ENCODE data around the gene SUMO4. TPM values are rescaled to one million over a fixed set of nuclear protein-coding genes. Genes with fewer than 3 reads are reported as not detected.

SUMO4 gene
- total and polyA plus RNA-seq, 2 of the 4 experiments (the other 2 are of a cell fraction): 2.2 TPM; not detected in 1

DNA sequence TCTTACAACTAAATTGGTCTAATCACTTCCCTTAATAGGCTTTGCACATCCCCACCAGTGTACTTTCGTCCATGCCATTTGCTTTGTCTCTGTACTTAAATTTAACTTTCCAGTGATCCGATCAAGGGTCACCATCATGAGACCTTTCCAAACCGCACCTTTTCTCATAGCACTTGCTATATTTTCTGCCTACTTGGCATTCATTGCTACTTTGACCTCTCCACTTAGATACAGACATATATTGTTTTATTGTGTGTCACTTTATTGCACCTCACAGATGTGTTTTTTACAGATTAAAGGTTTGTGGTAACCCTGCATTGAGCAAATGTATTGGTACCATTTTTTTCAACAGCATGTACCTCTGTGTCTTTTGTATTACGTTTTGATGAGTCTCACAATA lies 14.8 kb downstream of the SUMO4 start:
- no peak for TF ChIP-seq RFX5 (IDR thresholded peaks at IDR 0.05; ENCODE audit: low read depth, low read length)
- no peak for TF ChIP-seq SMC3 (IDR thresholded peaks at IDR 0.05; ENCODE audit: low read depth, low read length)
- TF ChIP-seq MAFK (IDR thresholded peaks at IDR 0.05; ENCODE audit: low read depth, low read length): no peak
- no peak for TF ChIP-seq MAZ (IDR thresholded peaks at IDR 0.05; ENCODE audit: borderline replicate concordance, low read depth, low read length)
- no peak for TF ChIP-seq NFE2L2 (IDR thresholded peaks at IDR 0.05; ENCODE audit: low read depth, low read length)
- TF ChIP-seq MXI1 (IDR thresholded peaks at IDR 0.05; ENCODE audit: borderline replicate concordance, low read depth, low read length): no peak
- no peak for TF ChIP-seq CEBPB (IDR thresholded peaks at IDR 0.05; ENCODE audit: low read depth, low read length)
- TF ChIP-seq, protein P1, sequence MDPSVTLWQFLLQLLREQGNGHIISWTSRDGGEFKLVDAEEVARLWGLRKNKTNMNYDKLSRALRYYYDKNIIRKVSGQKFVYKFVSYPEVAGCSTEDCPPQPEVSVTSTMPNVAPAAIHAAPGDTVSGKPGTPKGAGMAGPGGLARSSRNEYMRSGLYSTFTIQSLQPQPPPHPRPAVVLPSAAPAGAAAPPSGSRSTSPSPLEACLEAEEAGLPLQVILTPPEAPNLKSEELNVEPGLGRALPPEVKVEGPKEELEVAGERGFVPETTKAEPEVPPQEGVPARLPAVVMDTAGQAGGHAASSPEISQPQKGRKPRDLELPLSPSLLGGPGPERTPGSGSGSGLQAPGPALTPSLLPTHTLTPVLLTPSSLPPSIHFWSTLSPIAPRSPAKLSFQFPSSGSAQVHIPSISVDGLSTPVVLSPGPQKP (IDR thresholded peaks at IDR 0.05; ENCODE audit: borderline replicate concordance, low read depth, low read length): no peak
- no peak for TF ChIP-seq CHD1 (IDR thresholded peaks at IDR 0.05; ENCODE audit: low read depth, low read length)
- TF ChIP-seq, protein P2, sequence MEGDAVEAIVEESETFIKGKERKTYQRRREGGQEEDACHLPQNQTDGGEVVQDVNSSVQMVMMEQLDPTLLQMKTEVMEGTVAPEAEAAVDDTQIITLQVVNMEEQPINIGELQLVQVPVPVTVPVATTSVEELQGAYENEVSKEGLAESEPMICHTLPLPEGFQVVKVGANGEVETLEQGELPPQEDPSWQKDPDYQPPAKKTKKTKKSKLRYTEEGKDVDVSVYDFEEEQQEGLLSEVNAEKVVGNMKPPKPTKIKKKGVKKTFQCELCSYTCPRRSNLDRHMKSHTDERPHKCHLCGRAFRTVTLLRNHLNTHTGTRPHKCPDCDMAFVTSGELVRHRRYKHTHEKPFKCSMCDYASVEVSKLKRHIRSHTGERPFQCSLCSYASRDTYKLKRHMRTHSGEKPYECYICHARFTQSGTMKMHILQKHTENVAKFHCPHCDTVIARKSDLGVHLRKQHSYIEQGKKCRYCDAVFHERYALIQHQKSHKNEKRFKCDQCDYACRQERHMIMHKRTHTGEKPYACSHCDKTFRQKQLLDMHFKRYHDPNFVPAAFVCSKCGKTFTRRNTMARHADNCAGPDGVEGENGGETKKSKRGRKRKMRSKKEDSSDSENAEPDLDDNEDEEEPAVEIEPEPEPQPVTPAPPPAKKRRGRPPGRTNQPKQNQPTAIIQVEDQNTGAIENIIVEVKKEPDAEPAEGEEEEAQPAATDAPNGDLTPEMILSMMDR (conservative IDR thresholded peaks at IDR 0.05; ENCODE audit: low read depth, low read length): no peak
- no peak for TF ChIP-seq FOS (IDR thresholded peaks at IDR 0.05; ENCODE audit: low read depth, low read length)
- no peak for TF ChIP-seq BHLHE40 (IDR thresholded peaks at IDR 0.05; ENCODE audit: low read depth, low read length)
- no peak overlapping the region for H3K4me3 ChIP-seq (ENCODE audit: insufficient read depth, low read depth, low read length)
- ChIA-PET CTCF (no interaction called here), POLR2A (ENCODE audit: unreplicated experiment) (no interaction called here)
- DNase-seq (no peak), ATAC-seq (ENCODE audit: low read depth) (no peak)
- no peaks in the 10 kb centered on the region; a peak in 1 of 4 replicates for H3K79me1 ChIP-seq (ENCODE audit: low read depth in 1 of 2, low read length in 2 of 2)
- no peak overlapping the region for H2BK5ac ChIP-seq (ENCODE audit: low read depth, low read length, poor library complexity, severe bottlenecking)
- H2BK20ac ChIP-seq (ENCODE audit: low read depth, low read length): no peak overlapping the region
- no peak overlapping the region for H3K4ac ChIP-seq (ENCODE audit: low read depth, low read length)
- in situ Hi-C loops (cut with MboI; ENCODE audit: low sequenced_read_pairs) (no loop called here), intact Hi-C loops (cut with micrococcal nuclease) (no loop called here), dilution Hi-C loops (cut with HindIII; ENCODE audit: low sequenced_read_pairs, unreplicated experiment) (no loop called here)
- no peaks in the 10 kb centered on the region for H3K9me3 ChIP-seq (ENCODE audit: control insufficient read depth, insufficient read depth, low read length)
- no peak overlapping the region for H2BK15ac ChIP-seq (ENCODE audit: low read depth, low read length)
- H2AK9ac ChIP-seq (replicated peaks; ENCODE audit: low read depth, low read length, poor library complexity): no peak overlapping the region
- no peak overlapping the region for H3K14ac ChIP-seq (replicated peaks; ENCODE audit: low read depth, low read length)
- 100% methylated on average over 2 of the region's 4 CpGs; no CpG with 5 or more reads in 1 of the 2 experiments for WGBS, 2 experiments (ENCODE audit: extremely low coverage in 2 of 2, insufficient read length in 1 of 2)
- H2BK120ac ChIP-seq (ENCODE audit: low read depth, low read length): no peak overlapping the region
- no peak overlapping the region for H4K91ac ChIP-seq (ENCODE audit: insufficient read depth, low read depth, low read length)
- no peaks in the 10 kb centered on the region for H4K20me1 ChIP-seq (ENCODE audit: insufficient read depth, low read length)
- peaks cover 2% of the 10 kb centered on the region; the same call in 1 of the 2 replicates for H3K36me3 ChIP-seq (ENCODE audit: control insufficient read depth, insufficient read depth, low read length)
- no peaks in the 10 kb centered on the region for H3K9me1 ChIP-seq (ENCODE audit: insufficient read depth, low read length)
- BruUV-seq (replicated peaks): no TSS peak
- no peak overlapping the region for H3K9ac ChIP-seq (ENCODE audit: low read depth, low read length)
- no peak overlapping the region for H4K8ac ChIP-seq (ENCODE audit: low read depth in 2 of 2, low read length in 2 of 2)
- H3K27ac ChIP-seq (ENCODE audit: insufficient read depth, low read length): no peak overlapping the region
- no peaks in the 10 kb centered on the region for H3K4me1 ChIP-seq (ENCODE audit: control insufficient read depth, insufficient read depth, low read length)
- no peak overlapping the region for H2AFZ ChIP-seq (replicated peaks; ENCODE audit: low read length, poor library complexity)
- H2AK5ac ChIP-seq (ENCODE audit: low read depth, low read length): no peak overlapping the region
- no peak overlapping the region for H3K18ac ChIP-seq (ENCODE audit: low read depth, low read length)
- H3K56ac ChIP-seq (ENCODE audit: extremely low read depth, insufficient read depth, low read length): no peak overlapping the region
- H4K5ac ChIP-seq (ENCODE audit: low read depth, low read length): no peak overlapping the region
- no peak overlapping the region for H3K23ac ChIP-seq (ENCODE audit: low read depth, low read length)
- H3K27me3 ChIP-seq (ENCODE audit: control insufficient read depth, insufficient read depth, low read length): no peaks in the 10 kb centered on the region
- no peak overlapping the region for H3K4me2 ChIP-seq (ENCODE audit: low read depth, low read length)
